DND-41 (cell line): ENCODE measurements around the gene HS3ST3B1.

ENCODE experiments used
- ATAC-seq: fragments of 200-7000 bp; cut with Tn5 transposase; 3 replicates; pipeline ENCODE4 v1.9.1; 2021; ENCODE audit warnings: low read depth; ENCODE audit not compliant: insufficient read depth
- DNase-seq: peaks from one replicate; pipeline ENCODE4 v3.0.0-alpha.2; 2020
- H2AFZ ChIP-seq: 2 replicates; pipeline ENCODE4 v1.6.0; 2012; ENCODE audit warnings: low read depth, low read length
- H3K27ac ChIP-seq: 2 replicates; pipeline ENCODE4 v1.5.1; 2012; ENCODE audit warnings: low read length, inconsistent platforms
- H3K27me3 ChIP-seq: fragments of 200-600 bp; sonication (generic); 2 replicates; pipeline ENCODE4 v1.6.0; 2012; ENCODE audit warnings: low read length, mild to moderate bottlenecking, inconsistent platforms; ENCODE audit not compliant: insufficient read depth, poor library complexity
- H3K36me3 ChIP-seq: 2 replicates; pipeline ENCODE4 v1.5.1; 2012; ENCODE audit warnings: low read length, inconsistent platforms; ENCODE audit not compliant: insufficient read depth
- H3K4me1 ChIP-seq: 2 replicates; pipeline ENCODE4 v1.5.1; 2012; ENCODE audit warnings: mild to moderate bottlenecking, low read length; ENCODE audit not compliant: insufficient read depth
- H3K4me2 ChIP-seq: 2 replicates; pipeline ENCODE4 v1.6.0; 2012; ENCODE audit warnings: mild to moderate bottlenecking, moderate library complexity, low read length, inconsistent platforms; ENCODE audit not compliant: insufficient read depth
- H3K4me3 ChIP-seq, 2 experiments: fragments of 200-600 bp in 1 of 2; shearing (Covaris generic) in 1 of 2; 2 replicates each; pipeline ENCODE4 v1.5.1; 2012 to 2016; ENCODE audit warnings: inconsistent platforms in 2 of 2, low read length in 2 of 2, mild to moderate bottlenecking in 2 of 2, low read depth in 1 of 2, moderate library complexity in 1 of 2
- H3K79me2 ChIP-seq: 2 replicates; pipeline ENCODE4 v1.6.0; 2012; ENCODE audit warnings: low read length, inconsistent platforms; ENCODE audit not compliant: insufficient read depth
- H3K9ac ChIP-seq: 2 replicates; pipeline ENCODE4 v1.6.0; 2012; ENCODE audit warnings: low read depth, mild to moderate bottlenecking, inconsistent platforms, low read length, moderate library complexity
- H3K9me3 ChIP-seq: 2 replicates; pipeline ENCODE4 v1.5.1; 2012; ENCODE audit warnings: low read length, moderate library complexity, mild to moderate bottlenecking, inconsistent platforms; ENCODE audit not compliant: insufficient read depth, severe bottlenecking
- H4K20me1 ChIP-seq: 2 replicates; pipeline ENCODE4 v1.6.0; 2012; ENCODE audit warnings: low read length; ENCODE audit not compliant: insufficient read depth
- CTCF ChIP-seq: IDR thresholded peaks from 2 replicates; pipeline ENCODE4 v1.5.1; 2012; ENCODE audit warnings: borderline replicate concordance, low read length, moderate library complexity, mild to moderate bottlenecking; ENCODE audit not compliant: poor library complexity, severe bottlenecking; ENCODE audit errors: extremely low read depth
- EZH2 ChIP-seq: IDR thresholded peaks from 3 replicates; pipeline ENCODE4 v1.6.1; 2012; ENCODE audit warnings: borderline replicate concordance, low read depth, mild to moderate bottlenecking, moderate library complexity, low read length, inconsistent platforms; ENCODE audit not compliant: severe bottlenecking

Gene HS3ST3B1

GRCh38 chr17:14360856-14361255 lies 60.0 kb downstream of the HS3ST3B1 start:
- no peak overlapping the region for H3K4me3 ChIP-seq
- no peak overlapping the region for H3K27ac ChIP-seq
- no peaks in the 10 kb centered on the region for H4K20me1 ChIP-seq
- H3K79me2 ChIP-seq, result no peaks in the 10 kb centered on the region
- no peak overlapping the region for H2AFZ ChIP-seq
- no peak overlapping the region for H3K4me2 ChIP-seq
- H3K9me3 ChIP-seq, result no peaks in the 10 kb centered on the region
- H3K9ac ChIP-seq, result no peak overlapping the region
- ATAC-seq, result no peak
- H3K4me1 ChIP-seq, result 0 out of 2 replicates have a peak, but pooled peaks cover 3% of the 10 kb centered on the region
- TF ChIP-seq CTCF (no peak), EZH2 (no peak)
- H3K36me3 ChIP-seq, result no peaks in the 10 kb centered on the region
- H3K27me3 ChIP-seq, result no peaks in the 10 kb centered on the region
- no peak for DNase-seq

GRCh38 chr17:14361470-14361869 lies 60.6 kb downstream of the HS3ST3B1 start:
- H3K36me3 ChIP-seq, result no peaks in the 10 kb centered on the region
- no peak overlapping the region for H3K27ac ChIP-seq
- DNase-seq (no peak), ATAC-seq (no peak)
- no peak overlapping the region for H3K4me3 ChIP-seq
- no peak overlapping the region for H3K4me2 ChIP-seq
- 0 out of 2 replicates have a peak, but pooled peaks cover 3% of the 10 kb centered on the region for H3K4me1 ChIP-seq
- no peaks in the 10 kb centered on the region for H3K9me3 ChIP-seq
- no peaks in the 10 kb centered on the region for H3K79me2 ChIP-seq
- H2AFZ ChIP-seq, result 0 out of 2 replicates have a peak overlapping the region, but pooled peaks have one; percentile 8
- H3K9ac ChIP-seq, result no peak overlapping the region
- H3K27me3 ChIP-seq, result no peaks in the 10 kb centered on the region
- no peaks in the 10 kb centered on the region for H4K20me1 ChIP-seq
- TF ChIP-seq CTCF, result no peak
- TF ChIP-seq EZH2, result no peak

GRCh38 chr17:14361945-14362508 lies 61.1 kb downstream of the HS3ST3B1 start:
- no peak overlapping the region for H3K27ac ChIP-seq
- H2AFZ ChIP-seq, result 0 out of 2 replicates have a peak overlapping the region, but pooled peaks have one; percentile 8
- no peaks in the 10 kb centered on the region for H3K27me3 ChIP-seq
- no peaks in the 10 kb centered on the region for H3K9me3 ChIP-seq
- 0 out of 2 replicates have a peak, but pooled peaks cover 3% of the 10 kb centered on the region for H3K4me1 ChIP-seq
- no peak overlapping the region for H3K4me3 ChIP-seq
- no peaks in the 10 kb centered on the region for H3K79me2 ChIP-seq
- DNase-seq (no peak), ATAC-seq (no peak)
- TF ChIP-seq EZH2 (no peak), CTCF (no peak)
- no peaks in the 10 kb centered on the region for H4K20me1 ChIP-seq
- H3K9ac ChIP-seq, result no peak overlapping the region
- no peaks in the 10 kb centered on the region for H3K36me3 ChIP-seq
- no peak overlapping the region for H3K4me2 ChIP-seq
